Neural cell (in vitro differentiated cells): ENCODE measurements around the gene DR1.

Experiments
- SMC3 ChIP-seq: fragments of 450-650 bp; conservative IDR thresholded peaks from 2 replicates; pipeline ENCODE4 v1.6.1; 2014; ENCODE audit warnings: antibody characterized with exemption, mild to moderate bottlenecking, moderate library complexity; ENCODE audit not compliant: poor library complexity
- TAF1 ChIP-seq: IDR thresholded peaks from 2 replicates; pipeline ENCODE4 v1.6.1; 2012; ENCODE audit warnings: low read depth
- TF ChIP-seq, protein P1 (sequence below): fragments of 450-650 bp; IDR thresholded peaks from 2 replicates; pipeline ENCODE4 v1.5.1; 2014; ENCODE audit warnings: antibody characterized with exemption, mild to moderate bottlenecking, moderate library complexity; ENCODE audit not compliant: poor library complexity, severe bottlenecking

DNA sequence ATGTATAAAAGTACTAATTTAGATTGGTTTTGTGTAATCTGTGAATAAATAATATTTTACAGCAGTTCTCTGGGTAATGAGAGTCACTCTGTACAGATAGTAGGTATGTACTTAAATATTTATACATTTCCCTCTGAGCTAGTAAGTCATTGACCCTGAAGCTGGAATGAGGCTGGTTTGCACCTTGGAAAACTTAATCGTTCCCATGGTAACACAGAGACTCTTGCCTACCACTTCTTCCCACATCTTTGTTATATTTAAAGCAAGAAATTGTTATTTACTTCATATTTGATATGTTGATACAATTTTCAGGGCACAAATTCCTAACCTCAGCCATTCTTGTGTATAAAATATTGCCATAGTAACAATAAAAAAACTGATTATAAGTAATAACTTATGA is 13.3 kb upstream of the DR1 start:
- TF ChIP-seq, protein P1, sequence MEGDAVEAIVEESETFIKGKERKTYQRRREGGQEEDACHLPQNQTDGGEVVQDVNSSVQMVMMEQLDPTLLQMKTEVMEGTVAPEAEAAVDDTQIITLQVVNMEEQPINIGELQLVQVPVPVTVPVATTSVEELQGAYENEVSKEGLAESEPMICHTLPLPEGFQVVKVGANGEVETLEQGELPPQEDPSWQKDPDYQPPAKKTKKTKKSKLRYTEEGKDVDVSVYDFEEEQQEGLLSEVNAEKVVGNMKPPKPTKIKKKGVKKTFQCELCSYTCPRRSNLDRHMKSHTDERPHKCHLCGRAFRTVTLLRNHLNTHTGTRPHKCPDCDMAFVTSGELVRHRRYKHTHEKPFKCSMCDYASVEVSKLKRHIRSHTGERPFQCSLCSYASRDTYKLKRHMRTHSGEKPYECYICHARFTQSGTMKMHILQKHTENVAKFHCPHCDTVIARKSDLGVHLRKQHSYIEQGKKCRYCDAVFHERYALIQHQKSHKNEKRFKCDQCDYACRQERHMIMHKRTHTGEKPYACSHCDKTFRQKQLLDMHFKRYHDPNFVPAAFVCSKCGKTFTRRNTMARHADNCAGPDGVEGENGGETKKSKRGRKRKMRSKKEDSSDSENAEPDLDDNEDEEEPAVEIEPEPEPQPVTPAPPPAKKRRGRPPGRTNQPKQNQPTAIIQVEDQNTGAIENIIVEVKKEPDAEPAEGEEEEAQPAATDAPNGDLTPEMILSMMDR, result no peak
- no peak for TF ChIP-seq SMC3
- no peak for TF ChIP-seq TAF1
